T-helper 2 cell treated with Interferon-gamma antibody and Interleukin-4, amounts not matched to agents 5 μg/mL and 100 μg/mL, for 36 hours (primary cell): Measurements from ENCODE around the gene SLX9.
"Not testable (repeated sequence)": the region's sequence is repeated elsewhere in the genome, so short reads cannot be mapped to it uniquely, and the experiment has no call there.

ENCODE experiments used
- DNase-seq: peaks from one replicate; pipeline ENCODE4 v3.0.0; 2021; ENCODE audit warnings: low spot score
- H3K27ac Mint-ChIP-seq: one replicate; pipeline ENCODE4 v1.8.0; 2021; ENCODE audit warnings: mild to moderate bottlenecking, mixed read lengths
- H3K27me3 Mint-ChIP-seq: one replicate; pipeline ENCODE4 v1.8.0; 2021; ENCODE audit warnings: low read depth, mixed read lengths
- H3K36me3 Mint-ChIP-seq: one replicate; pipeline ENCODE4 v1.8.0; 2021; ENCODE audit warnings: low read depth, mixed read lengths
- H3K4me1 Mint-ChIP-seq: one replicate; pipeline ENCODE4 v1.8.0; 2021; ENCODE audit warnings: low read depth, mixed read lengths
- H3K4me3 Mint-ChIP-seq: one replicate; pipeline ENCODE4 v1.8.0; 2022; ENCODE audit warnings: mild to moderate bottlenecking, moderate library complexity, mixed read lengths
- H3K9me3 Mint-ChIP-seq: one replicate; pipeline ENCODE4 v1.8.0; 2021; ENCODE audit warnings: mixed read lengths

SLX9 gene

GRCh38 chr21:44907225-44907965 lies 32.4 kb upstream of the SLX9 start:
- H3K27me3 Mint-ChIP-seq: no peaks in the 10 kb centered on the region
- DNase-seq: no peak
- H3K4me3 Mint-ChIP-seq: no peak overlapping the region
- no peaks in the 10 kb centered on the region for H3K9me3 Mint-ChIP-seq
- H3K27ac Mint-ChIP-seq: no peak overlapping the region
- H3K4me1 Mint-ChIP-seq: peaks cover 20% of the 10 kb centered on the region
- H3K36me3 Mint-ChIP-seq: peaks cover 52% of the 10 kb centered on the region

GRCh38 chr21:44907966-44908895 lies 31.6 kb upstream of the SLX9 start:
- no peak for DNase-seq
- Mint-ChIP-seq H3K4me1 (peaks cover 23% of the 10 kb centered on the region), H3K27me3 (no peaks in the 10 kb centered on the region), H3K4me3 (no peak overlapping the region), H3K27ac (peak overlapping the region; percentile 18), H3K9me3 (no peaks in the 10 kb centered on the region), H3K36me3 (peaks cover 45% of the 10 kb centered on the region)

DNA sequence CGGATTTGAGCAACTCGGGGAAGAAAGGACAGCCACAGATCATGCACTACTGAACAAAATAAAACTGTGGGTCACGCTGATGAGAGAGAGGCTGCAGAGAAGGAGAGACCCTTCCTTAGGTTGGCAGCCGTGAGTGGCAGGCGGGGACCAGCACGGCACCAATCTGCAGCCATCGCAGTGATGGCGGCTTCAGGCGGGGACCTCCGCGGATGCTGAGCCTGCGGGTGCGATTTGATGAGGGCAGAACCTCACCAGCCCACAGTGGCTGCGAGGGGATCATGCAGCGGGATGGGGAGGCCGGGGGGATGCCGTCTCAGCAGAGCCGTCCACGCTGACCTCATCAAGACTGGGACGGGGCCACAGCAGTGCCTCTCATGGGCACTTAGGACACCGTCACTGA lies 30.9 kb upstream of the SLX9 start:
- Mint-ChIP-seq H3K27ac (peak overlapping the region; percentile 18), H3K9me3 (no peaks in the 10 kb centered on the region)

GRCh38 chr21:44909719-44910118 lies 30.1 kb upstream of the SLX9 start:
- Mint-ChIP-seq H3K4me1 (peaks cover 29% of the 10 kb centered on the region), H3K36me3 (peaks cover 37% of the 10 kb centered on the region), H3K27me3 (no peaks in the 10 kb centered on the region), H3K4me3 (peak overlapping the region; percentile 36), H3K9me3 (no peaks in the 10 kb centered on the region), H3K27ac (peak overlapping the region; percentile 45)
- DNase-seq: no peak

More for the DNA sequence above, 30.9 kb upstream of the SLX9 start:
- Mint-ChIP-seq H3K36me3 (peaks cover 40% of the 10 kb centered on the region), H3K4me3 (no peak overlapping the region), H3K27me3 (no peaks in the 10 kb centered on the region), H3K4me1 (peaks cover 24% of the 10 kb centered on the region)
- DNase-seq: no peak

DNA sequence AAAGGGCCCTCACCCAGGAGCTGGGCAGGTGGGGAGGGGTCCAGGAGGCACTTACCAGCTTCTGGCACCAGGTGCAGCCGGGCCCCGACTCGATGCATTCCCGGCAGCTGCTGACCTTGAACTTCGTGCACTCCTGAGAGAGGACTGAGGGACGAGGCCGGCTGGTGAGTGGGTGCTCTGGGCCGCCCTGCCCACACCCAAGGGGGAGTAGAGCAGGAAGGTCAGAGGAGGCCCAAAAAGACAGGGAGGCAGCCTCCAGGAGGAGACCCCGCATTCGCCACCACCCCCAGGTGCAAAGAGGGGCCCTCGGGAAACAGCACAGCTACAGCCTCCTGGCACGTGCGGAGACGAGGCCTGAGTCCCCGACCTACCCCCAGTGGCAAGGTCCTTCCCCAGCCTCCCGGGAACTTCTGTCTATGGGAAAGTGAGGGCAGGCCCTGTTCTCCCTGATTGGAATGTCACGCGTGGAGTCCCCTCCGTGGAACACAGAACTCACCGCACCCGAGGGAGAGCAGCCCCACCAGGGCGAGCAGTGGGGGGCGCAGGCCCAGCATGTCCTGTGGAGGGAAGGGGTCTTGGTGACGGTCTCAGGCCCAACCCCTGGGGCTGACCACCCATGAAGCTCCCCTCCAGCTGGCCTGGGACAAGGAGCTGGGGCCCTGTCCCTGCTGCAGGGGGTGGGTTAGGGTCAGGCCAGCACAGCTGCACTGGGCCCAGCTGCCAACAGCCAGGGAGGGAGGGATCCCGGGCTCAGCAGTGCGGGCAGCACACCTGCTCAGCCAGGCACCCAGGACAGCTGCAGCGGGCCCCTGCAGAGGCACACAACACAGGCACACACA lies 29.4 kb upstream of the SLX9 start:
- peaks cover 37% of the 10 kb centered on the region for H3K36me3 Mint-ChIP-seq
- no peak for DNase-seq
- peak overlapping the region; percentile 80 for H3K27ac Mint-ChIP-seq
- H3K27me3 Mint-ChIP-seq: no peaks in the 10 kb centered on the region
- peaks cover 35% of the 10 kb centered on the region for H3K4me1 Mint-ChIP-seq
- H3K4me3 Mint-ChIP-seq: peak overlapping the region; percentile 65
- no peaks in the 10 kb centered on the region for H3K9me3 Mint-ChIP-seq

- Mint-ChIP-seq H3K4me1 (peaks cover 38% of the 10 kb centered on the region), H3K9me3 (no peaks in the 10 kb centered on the region), H3K27ac (peak overlapping the region; percentile 80), H3K36me3 (peaks cover 38% of the 10 kb centered on the region), H3K27me3 (no peaks in the 10 kb centered on the region), H3K4me3 (peak overlapping the region; percentile 65)
- DNase-seq: no peak
Measured at GRCh38 chr21:44911068-44911383, 28.8 kb upstream of the SLX9 start.

DNA sequence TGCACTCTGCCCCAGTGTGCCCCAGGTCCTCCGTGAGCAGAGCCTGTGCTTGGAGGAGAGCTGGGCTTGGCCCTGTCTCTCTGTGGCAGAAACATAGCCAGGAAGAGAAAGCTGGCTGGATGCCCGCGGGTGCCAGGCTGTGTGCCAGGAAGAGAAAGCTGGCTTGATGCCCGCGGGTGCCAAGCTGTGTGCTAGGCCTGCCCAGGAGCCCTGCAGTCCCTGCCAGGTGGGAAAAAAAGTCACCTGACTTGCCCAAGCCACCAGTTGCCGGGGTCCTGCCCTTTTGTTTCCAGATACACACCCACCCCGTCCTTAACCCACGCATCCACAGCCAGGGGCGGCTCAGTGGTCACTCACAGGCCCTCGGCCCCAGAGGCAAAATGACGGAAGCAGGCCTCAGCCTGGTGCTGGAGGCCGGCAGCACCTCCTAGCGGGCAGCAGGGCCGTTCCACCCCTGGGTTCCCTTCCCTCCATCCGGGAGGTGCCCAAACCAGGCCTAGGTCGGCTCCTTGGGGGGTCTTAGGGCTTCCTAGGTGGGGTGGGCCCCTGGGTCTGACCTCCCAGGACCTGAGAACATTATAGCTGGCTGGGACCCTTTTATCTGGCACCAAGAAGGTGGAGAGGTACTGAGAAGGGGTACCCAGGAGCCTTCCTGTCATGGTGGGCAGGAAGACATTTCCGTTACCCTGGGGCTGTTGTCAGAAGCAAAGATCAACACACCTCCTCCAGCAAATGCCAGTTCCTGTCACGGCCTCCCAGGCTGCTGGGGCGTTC lies 28.3 kb upstream of the SLX9 start:
- Mint-ChIP-seq H3K4me1 (peaks cover 41% of the 10 kb centered on the region), H3K36me3 (peaks cover 35% of the 10 kb centered on the region), H3K27ac (peak overlapping the region; percentile 80), H3K9me3 (no peaks in the 10 kb centered on the region), H3K27me3 (no peaks in the 10 kb centered on the region), H3K4me3 (peak overlapping the region; percentile 65)
- DNase-seq: peak; percentile 64

DNA sequence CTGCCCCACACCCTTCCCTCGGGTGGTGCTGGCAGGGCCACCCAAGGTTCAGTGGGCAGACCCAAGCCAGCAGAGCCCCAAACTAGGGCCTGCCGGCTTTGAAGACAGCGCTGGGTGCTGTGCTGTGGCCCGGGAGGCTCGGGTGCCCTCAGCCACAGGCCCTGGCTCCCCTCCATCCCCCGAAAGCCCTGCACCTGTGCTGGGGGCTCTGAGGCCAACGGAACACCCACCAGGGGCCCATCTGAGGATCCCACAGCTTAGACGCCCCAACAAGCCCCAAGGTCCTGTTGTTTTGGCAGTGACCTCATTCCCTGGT lies 27.7 kb upstream of the SLX9 start:
- Mint-ChIP-seq H3K27ac (peak overlapping the region; percentile 80), H3K4me1 (peaks cover 47% of the 10 kb centered on the region), H3K4me3 (peak overlapping the region; percentile 65), H3K27me3 (no peaks in the 10 kb centered on the region), H3K9me3 (no peaks in the 10 kb centered on the region), H3K36me3 (peaks cover 39% of the 10 kb centered on the region)
- no peak for DNase-seq

GRCh38 chr21:44912506-44913412 lies 27.1 kb upstream of the SLX9 start:
- not testable (repeated sequence) for DNase-seq, H3K27me3 Mint-ChIP-seq, H3K9me3 Mint-ChIP-seq
- H3K27ac Mint-ChIP-seq: peak overlapping the region; percentile 92
- peak overlapping the region; percentile 97 for H3K4me3 Mint-ChIP-seq
- peaks cover 45% of the 10 kb centered on the region for H3K36me3 Mint-ChIP-seq
- H3K4me1 Mint-ChIP-seq: peaks cover 52% of the 10 kb centered on the region

GRCh38 chr21:44913425-44914175 lies 26.2 kb upstream of the SLX9 start:
- peak overlapping the region; percentile 92 for H3K27ac Mint-ChIP-seq
- H3K4me1 Mint-ChIP-seq: peaks cover 52% of the 10 kb centered on the region
- H3K9me3 Mint-ChIP-seq: no peaks in the 10 kb centered on the region
- no peaks in the 10 kb centered on the region for H3K27me3 Mint-ChIP-seq
- H3K36me3 Mint-ChIP-seq: peaks cover 48% of the 10 kb centered on the region
- peak overlapping the region; percentile 97 for H3K4me3 Mint-ChIP-seq
- no peak for DNase-seq

- H3K27me3 Mint-ChIP-seq: no peaks in the 10 kb centered on the region
- H3K27ac Mint-ChIP-seq: peak overlapping the region; percentile 92
- H3K9me3 Mint-ChIP-seq: no peaks in the 10 kb centered on the region
- DNase-seq: peak; percentile 70
- peak overlapping the region; percentile 97 for H3K4me3 Mint-ChIP-seq
- peaks cover 45% of the 10 kb centered on the region for H3K36me3 Mint-ChIP-seq
- H3K4me1 Mint-ChIP-seq: peaks cover 52% of the 10 kb centered on the region
Measured at GRCh38 chr21:44914176-44914874, 25.5 kb upstream of the SLX9 start.
